Gastroesophageal sphincter (tissue), 4 donors: ENCODE measurements around the gene TMC1. TPM values are rescaled to one million over a fixed set of nuclear protein-coding genes. Genes with fewer than 3 reads are reported as not detected.

Experiments used
- ATAC-seq: fragments of 150-250 bp; one replicate; pipeline ENCODE4 v1.9.1; 2016; ENCODE audit warnings: mild to moderate bottlenecking, moderate library complexity
- H3K27ac ChIP-seq, 4 donors: fragments of 200-600 bp; sonication (generic) in 3 of 4; 1 replicate in 3 of 4; 2 replicates in 1 of 4; pipeline ENCODE4 v1.5.1; 2016 to 2019
- H3K27me3 ChIP-seq: fragments of 200-600 bp; sonication (generic); one replicate; pipeline ENCODE4 v1.5.1; 2019
- H3K36me3 ChIP-seq, 2 donors: fragments of 200-600 bp; sonication (generic); one replicate each; pipeline ENCODE4 v1.5.1; 2019; ENCODE audit warnings: control low read depth in 1 of 2
- H3K4me1 ChIP-seq, 3 donors: fragments of 200-600 bp; sonication (generic); 1 replicate in 2 of 3; 2 replicates in 1 of 3; pipeline ENCODE4 v1.5.1; 2016 to 2019; ENCODE audit warnings: control low read depth in 2 of 3
- H3K4me3 ChIP-seq, 2 donors: fragments of 200-600 bp; sonication (generic); one replicate each; pipeline ENCODE4 v1.5.1; 2019; ENCODE audit warnings: mild to moderate bottlenecking in 1 of 2, moderate library complexity in 1 of 2
- H3K9me3 ChIP-seq, 3 donors: fragments of 200-600 bp; sonication (generic); one replicate each; pipeline ENCODE4 v1.5.1; 2017 to 2019; ENCODE audit warnings: control low read depth in 2 of 3
- EP300 ChIP-seq: sonication (generic); formaldehyde crosslinking; IDR thresholded peaks from one replicate; pipeline ENCODE4 v1.6.1; 2017; ENCODE audit warnings: antibody characterized with exemption, mild to moderate bottlenecking
- POLR2A ChIP-seq, 2 donors: fragments of 450-650 bp; IDR thresholded peaks; one replicate each; pipeline ENCODE4 v1.6.1; 2017; ENCODE audit warnings: antibody characterized with exemption in 2 of 2, mild to moderate bottlenecking in 2 of 2, moderate library complexity in 1 of 2
- POLR2AphosphoS5 ChIP-seq: sonication (generic); formaldehyde crosslinking; IDR thresholded peaks from one replicate; pipeline ENCODE4 v1.6.1; 2017; ENCODE audit warnings: antibody characterized with exemption
- WGBS, 2 donors: methylation state at CpG; one replicate each; pipeline ENCODE4 v1.1.5; 2018; ENCODE audit warnings: low coverage in 1 of 2; 5-methylcytosine and 5-hydroxymethylcytosine counted together
- total RNA-seq, 4 donors: library from RNA; depleted of rRNA; stranded (reverse); fragments of >200 nt; gene quantifications; one replicate each; pipeline ENCODE4 v1.1.0, GENCODE V29; 2016
- TF ChIP-seq, protein P1 (sequence below), 4 experiments: fragments of 200-600 bp in 2 of 4; fragments of 450-650 bp in 2 of 4; sonication (generic) in 1 of 4; IDR thresholded peaks; one replicate each; pipeline ENCODE4 v1.5.1; 2017 to 2019; ENCODE audit warnings: antibody characterized with exemption in 4 of 4, mild to moderate bottlenecking in 2 of 4, moderate library complexity in 2 of 4

TMC1 gene
- total RNA-seq, 4 donors from 2014 or later = not detected

DNA sequence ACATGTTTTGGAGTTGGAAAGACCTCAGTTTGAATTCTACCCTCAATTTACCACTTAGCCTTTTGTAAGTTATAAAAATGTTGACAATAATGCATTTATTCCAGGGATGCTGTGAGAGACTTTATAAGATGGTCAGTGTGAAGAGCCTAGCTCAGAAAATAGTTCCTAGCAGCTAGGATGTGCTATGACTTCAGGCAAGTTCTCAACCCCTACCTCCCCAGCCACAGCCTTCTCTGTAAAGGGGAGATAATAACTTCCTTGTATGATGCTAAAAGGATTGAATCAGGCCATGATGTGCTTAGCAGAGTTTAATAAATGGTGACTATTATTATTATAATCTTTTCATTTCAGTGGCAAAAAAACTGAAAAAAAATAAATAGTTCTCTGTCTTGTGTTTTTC is 353.8 kb downstream of the TMC1 start:
- H3K27me3 ChIP-seq = no peaks in the 10 kb centered on the region
- H3K9me3 ChIP-seq = no peaks in the 10 kb centered on the region
- no peaks in the 10 kb centered on the region for H3K36me3 ChIP-seq
- TF ChIP-seq, protein P1, sequence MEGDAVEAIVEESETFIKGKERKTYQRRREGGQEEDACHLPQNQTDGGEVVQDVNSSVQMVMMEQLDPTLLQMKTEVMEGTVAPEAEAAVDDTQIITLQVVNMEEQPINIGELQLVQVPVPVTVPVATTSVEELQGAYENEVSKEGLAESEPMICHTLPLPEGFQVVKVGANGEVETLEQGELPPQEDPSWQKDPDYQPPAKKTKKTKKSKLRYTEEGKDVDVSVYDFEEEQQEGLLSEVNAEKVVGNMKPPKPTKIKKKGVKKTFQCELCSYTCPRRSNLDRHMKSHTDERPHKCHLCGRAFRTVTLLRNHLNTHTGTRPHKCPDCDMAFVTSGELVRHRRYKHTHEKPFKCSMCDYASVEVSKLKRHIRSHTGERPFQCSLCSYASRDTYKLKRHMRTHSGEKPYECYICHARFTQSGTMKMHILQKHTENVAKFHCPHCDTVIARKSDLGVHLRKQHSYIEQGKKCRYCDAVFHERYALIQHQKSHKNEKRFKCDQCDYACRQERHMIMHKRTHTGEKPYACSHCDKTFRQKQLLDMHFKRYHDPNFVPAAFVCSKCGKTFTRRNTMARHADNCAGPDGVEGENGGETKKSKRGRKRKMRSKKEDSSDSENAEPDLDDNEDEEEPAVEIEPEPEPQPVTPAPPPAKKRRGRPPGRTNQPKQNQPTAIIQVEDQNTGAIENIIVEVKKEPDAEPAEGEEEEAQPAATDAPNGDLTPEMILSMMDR (IDR thresholded peaks at IDR 0.05) = no peak
- TF ChIP-seq EP300 (no peak), POLR2AphosphoS5 (no peak), POLR2A (IDR thresholded peaks at IDR 0.05) (no peak)
- no peak overlapping the region for H3K27ac ChIP-seq
- H3K4me3 ChIP-seq = no peak overlapping the region
- H3K4me1 ChIP-seq = peaks cover 5 to 23% (median 5%) of the 10 kb centered on the region in 3 donors
- ATAC-seq = no peak

DNA sequence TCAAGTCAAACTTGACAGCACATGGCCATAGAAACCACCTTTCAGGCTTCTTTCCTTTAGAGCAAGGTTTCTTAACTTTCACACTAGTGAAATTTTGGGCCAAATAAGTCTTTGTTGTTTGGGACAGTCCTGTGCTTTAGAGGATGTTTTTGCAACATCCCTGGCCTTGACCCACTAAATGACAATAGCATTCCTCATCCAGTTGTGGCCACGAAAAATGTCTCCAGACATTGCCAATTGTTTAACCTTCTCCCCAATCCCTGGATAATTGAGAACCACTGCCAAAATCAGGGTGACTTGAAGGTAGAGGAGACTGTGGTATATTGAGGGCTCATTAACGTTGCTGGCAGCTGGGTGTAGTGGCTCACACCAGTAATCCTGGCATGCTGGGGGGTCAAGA is 359.4 kb downstream of the TMC1 start:
- no peak for TF ChIP-seq EP300
- TF ChIP-seq POLR2A (IDR thresholded peaks at IDR 0.05) = no peak
- TF ChIP-seq, protein P1 (IDR thresholded peaks at IDR 0.05) = no peak
- no peak for TF ChIP-seq POLR2AphosphoS5
- Histone ChIP-seq H3K36me3 (no peaks in the 10 kb centered on the region), H3K27ac (no peak overlapping the region), H3K4me3 (no peak overlapping the region), H3K9me3 (no peaks in the 10 kb centered on the region), H3K27me3 (no peaks in the 10 kb centered on the region), H3K4me1 (peaks cover 0 to 9% (median 7%) of the 10 kb centered on the region in 3 donors)
- 47 to 65% methylated on average over 2 of the region's 2 CpGs for WGBS, 2 donors
- no peak for ATAC-seq

DNA sequence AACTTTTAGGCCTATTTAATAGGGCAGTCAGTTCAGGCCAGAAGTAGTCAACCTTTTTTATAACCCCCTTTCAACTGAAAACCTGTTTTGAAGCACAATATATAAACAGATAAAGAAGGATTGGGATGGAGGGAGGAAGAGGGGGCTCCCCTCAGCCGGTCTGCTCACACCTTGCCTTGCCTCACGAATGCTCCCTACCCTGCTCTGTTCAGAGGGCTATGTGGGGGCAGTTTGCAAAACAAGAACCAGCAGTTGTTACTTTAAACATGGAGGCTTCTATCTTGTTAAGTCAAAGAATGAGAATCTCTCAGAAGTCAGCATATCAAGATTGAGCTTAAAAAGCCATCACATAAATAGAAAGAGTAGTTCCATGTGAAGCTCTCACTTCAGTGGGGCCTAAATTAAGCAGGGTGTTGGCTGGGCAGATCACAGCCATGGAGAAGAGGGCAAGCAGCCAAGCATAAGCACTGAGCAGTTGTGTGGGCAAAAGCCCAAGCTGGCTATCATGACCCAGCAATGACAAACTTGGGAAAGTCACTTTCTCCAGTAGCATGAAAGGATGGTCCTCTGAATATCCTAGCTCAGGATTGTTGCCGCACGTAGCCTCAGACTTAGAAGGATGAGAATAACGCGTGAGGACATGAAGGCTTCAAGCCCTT is 360.8 kb downstream of the TMC1 start:
- H3K4me1 ChIP-seq = peaks cover 0 to 9% (median 7%) of the 10 kb centered on the region in 3 donors
- no peak overlapping the region for H3K4me3 ChIP-seq
- 51 to 65% methylated on average over 4 to 6 of the region's 6 CpGs for WGBS, 2 donors
- TF ChIP-seq, protein P1 (IDR thresholded peaks at IDR 0.05) = no peak
- TF ChIP-seq EP300 (no peak), POLR2A (IDR thresholded peaks at IDR 0.05) (no peak), POLR2AphosphoS5 (no peak)
- H3K27ac ChIP-seq = peak overlapping the region in 1 of 4 donors; percentile 31
- no peaks in the 10 kb centered on the region for H3K27me3 ChIP-seq
- no peaks in the 10 kb centered on the region for H3K9me3 ChIP-seq
- peaks cover 0 to 5% of the 10 kb centered on the region in 2 donors for H3K36me3 ChIP-seq
- no peak for ATAC-seq

DNA sequence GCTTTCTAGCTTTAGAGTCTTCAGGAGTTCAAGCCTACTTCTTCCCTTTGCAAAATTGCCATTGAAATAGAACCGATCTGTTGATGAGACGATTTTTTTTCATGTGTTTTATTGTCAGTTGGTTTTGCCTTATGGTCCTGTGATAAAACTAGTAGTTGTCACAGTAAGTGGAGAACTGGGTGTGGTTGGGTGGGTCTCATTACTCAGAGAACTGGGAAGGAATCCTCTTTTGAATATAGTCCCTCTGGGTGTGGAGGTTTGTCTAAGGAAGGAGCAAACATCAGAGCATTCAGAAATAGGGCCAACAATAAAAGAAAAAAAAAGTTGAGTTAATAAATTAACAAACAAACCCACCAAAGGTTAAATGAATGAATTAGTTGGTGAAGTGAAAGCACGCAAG is 362.5 kb downstream of the TMC1 start:
- Histone ChIP-seq H3K36me3 (peaks cover 0 to 5% of the 10 kb centered on the region in 2 donors), H3K9me3 (no peaks in the 10 kb centered on the region), H3K4me3 (no peak overlapping the region), H3K27ac (no peak overlapping the region), H3K27me3 (no peaks in the 10 kb centered on the region), H3K4me1 (peaks cover 0 to 9% (median 7%) of the 10 kb centered on the region in 3 donors)
- TF ChIP-seq POLR2A (IDR thresholded peaks at IDR 0.05) = no peak
- TF ChIP-seq, protein P1 (IDR thresholded peaks at IDR 0.05) = no peak
- TF ChIP-seq EP300 = no peak
- no peak for TF ChIP-seq POLR2AphosphoS5
- WGBS, 2 donors = 90 to 95% methylated on average over 3 of the region's 3 CpGs
- ATAC-seq = no peak

DNA sequence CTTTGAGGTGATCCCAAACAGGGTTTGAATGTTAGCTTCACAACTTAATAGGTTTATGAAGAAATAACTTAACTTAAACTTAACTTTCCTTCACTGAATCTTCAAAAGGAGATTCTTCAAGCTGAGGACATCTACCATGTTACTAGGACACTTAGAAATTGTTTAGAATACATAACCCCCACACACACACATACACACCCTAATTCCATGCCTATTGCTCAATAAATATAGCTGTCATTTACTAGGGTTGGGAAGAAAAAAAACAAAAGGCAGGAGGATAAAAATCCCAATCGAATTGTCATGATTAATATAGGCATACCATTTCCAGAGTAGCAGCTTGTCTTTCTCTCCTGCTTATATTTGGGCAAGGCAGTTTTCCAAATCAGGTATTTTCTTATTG is 363.1 kb downstream of the TMC1 start:
- Histone ChIP-seq H3K9me3 (no peaks in the 10 kb centered on the region), H3K36me3 (peaks cover 0 to 5% of the 10 kb centered on the region in 2 donors), H3K27me3 (no peaks in the 10 kb centered on the region), H3K4me1 (peaks cover 0 to 9% (median 7%) of the 10 kb centered on the region in 3 donors), H3K27ac (no peak overlapping the region), H3K4me3 (no peak overlapping the region)
- TF ChIP-seq POLR2A (IDR thresholded peaks at IDR 0.05) (no peak), POLR2AphosphoS5 (no peak), EP300 (no peak)
- TF ChIP-seq, protein P1 (IDR thresholded peaks at IDR 0.05) = no peak
- WGBS, 2 donors = 82 to 94% methylated on average over 1 of the region's 1 CpG
- no peak for ATAC-seq
